Naive thymus-derived CD8-positive, alpha-beta T cell (primary cell): ENCODE data around the gene MTHFSD. TPM values are rescaled to one million over a fixed set of nuclear protein-coding genes. Genes with fewer than 3 reads are reported as not detected.
"Not testable (repeated sequence)": the region's sequence is repeated elsewhere in the genome, so short reads cannot be mapped to it uniquely, and the experiment has no call there.

Experiments used
- ATAC-seq, 2 donors: fragments of 150-1000 bp; cut with Tn5 transposase in 1 of 2; sonication (Bioruptor Pico), chemical (Tn5 transposase) in 1 of 2; 1 replicate in 1 of 2; 2 replicates in 1 of 2; pipeline ENCODE4 v1.10.0; 2021; ENCODE audit warnings: mild to moderate bottlenecking in 2 of 2, moderate library complexity in 2 of 2
- POLR2A ChIA-PET: fragments of 350-600 bp; sonication (Branson Sonifier 250); formaldehyde crosslinking; loops from one replicate; lab custom pipeline; 2021; ENCODE audit warnings: antibody characterized with exemption; lab: Charles Lee
- DNase-seq, 10 donors: peaks; one replicate each; pipeline versions ENCODE4 v3.0.0 to v3.0.0-alpha.2; 2020 to 2022
- H3K27ac Mint-ChIP-seq, 10 donors: one replicate each; pipeline ENCODE4 v1.8.0; 2020 to 2022; ENCODE audit warnings: mild to moderate bottlenecking in 10 of 10, mixed read lengths in 10 of 10, moderate library complexity in 4 of 10, inconsistent platforms in 1 of 10
- H3K27me3 Mint-ChIP-seq, 5 donors: one replicate each; pipeline ENCODE4 v1.8.0; 2021 to 2022; ENCODE audit warnings: mixed read lengths in 5 of 5
- H3K36me3 Mint-ChIP-seq, 3 donors: one replicate each; pipeline ENCODE4 v1.8.0; 2020 to 2022; ENCODE audit warnings: mixed read lengths in 3 of 3, mild to moderate bottlenecking in 2 of 3, inconsistent platforms in 1 of 3
- H3K4me1 Mint-ChIP-seq, 4 donors: one replicate each; pipeline ENCODE4 v1.8.0; 2021 to 2022; ENCODE audit warnings: mixed read lengths in 4 of 4
- H3K4me3 Mint-ChIP-seq, 10 donors: one replicate each; pipeline ENCODE4 v1.8.0; 2020 to 2022; ENCODE audit warnings: mild to moderate bottlenecking in 10 of 10, mixed read lengths in 10 of 10, moderate library complexity in 6 of 10, inconsistent platforms in 1 of 10
- H3K9me3 Mint-ChIP-seq, 9 donors: one replicate each; pipeline ENCODE4 v1.8.0; 2020 to 2022; ENCODE audit warnings: mixed read lengths in 9 of 9, mild to moderate bottlenecking in 3 of 9, inconsistent platforms in 1 of 9, moderate library complexity in 1 of 9
- polyA plus RNA-seq, 3 donors: library from polyadenylated mRNA; unstranded; fragments of 300-500 nt; fragmentation: Illumina TruSeq; gene quantifications; one replicate each; pipeline ENCODE4 v1.2.3, GENCODE V29; 2021
- total RNA-seq, 8 experiments: library from RNA in 2 of 8; stranded (reverse) in 2 of 8; gene quantifications; one replicate each; pipeline ENCODE4 v1.2.3 and lab custom pipeline; 2021 to 2026

Gene MTHFSD
- total and polyA plus RNA-seq, 5 experiments from 2014 or later: 9.8 to 41.6 (median 19.0) TPM

GRCh38 chr16:86593913-86594620 is 39.0 kb upstream of the MTHFSD start:
- Mint-ChIP-seq H3K4me1 (peaks cover 0 to 9% (median 8%) of the 10 kb centered on the region in 4 donors), H3K27me3 (peaks cover 22 to 55% (median 41%) of the 10 kb centered on the region in 5 donors), H3K4me3 (no peak overlapping the region), H3K9me3 (no peaks in the 10 kb centered on the region), H3K27ac (no peak overlapping the region), H3K36me3 (no peaks in the 10 kb centered on the region)
- DNase-seq (no peak), ATAC-seq (no peak)
- POLR2A ChIA-PET: no interaction called here

GRCh38 chr16:86591270-86591669 is 36.2 kb upstream of the MTHFSD start:
- Mint-ChIP-seq H3K27ac (no peak overlapping the region), H3K9me3 (no peaks in the 10 kb centered on the region), H3K4me3 (no peak overlapping the region), H3K4me1 (peaks cover 0 to 9% (median 8%) of the 10 kb centered on the region in 4 donors), H3K36me3 (no peaks in the 10 kb centered on the region), H3K27me3 (peaks cover 20 to 47% (median 28%) of the 10 kb centered on the region in 5 donors)
- DNase-seq (no peak), ATAC-seq (no peak)
- POLR2A ChIA-PET: no interaction called here

GRCh38 chr16:86590501-86591144 is 35.6 kb upstream of the MTHFSD start:
- no peaks in the 10 kb centered on the region for H3K36me3 Mint-ChIP-seq
- no peaks in the 10 kb centered on the region for H3K9me3 Mint-ChIP-seq
- no peak for ATAC-seq
- POLR2A ChIA-PET: no interaction called here
- H3K27ac Mint-ChIP-seq: no peak overlapping the region
- peaks cover 20 to 47% (median 28%) of the 10 kb centered on the region in 5 donors for H3K27me3 Mint-ChIP-seq
- DNase-seq: no peak
- H3K4me1 Mint-ChIP-seq: peaks cover 0 to 9% (median 8%) of the 10 kb centered on the region in 4 donors
- no peak overlapping the region for H3K4me3 Mint-ChIP-seq

- DNase-seq, H3K4me3 Mint-ChIP-seq, H3K27ac Mint-ChIP-seq, POLR2A ChIA-PET, ATAC-seq, H3K4me1 Mint-ChIP-seq, H3K9me3 Mint-ChIP-seq, H3K36me3 Mint-ChIP-seq: not testable (repeated sequence)
- peaks cover 13 to 42% (median 29%) of the 10 kb centered on the region in 5 donors for H3K27me3 Mint-ChIP-seq
These were observed 32.9 kb upstream of the MTHFSD start for GRCh38 chr16:86587955-86588354.

GRCh38 chr16:86587487-86587886 is 32.5 kb upstream of the MTHFSD start:
- ATAC-seq: no peak
- H3K9me3 Mint-ChIP-seq: no peaks in the 10 kb centered on the region
- no peak for DNase-seq
- H3K27ac Mint-ChIP-seq: no peak overlapping the region
- no peak overlapping the region for H3K4me3 Mint-ChIP-seq
- H3K36me3 Mint-ChIP-seq: no peaks in the 10 kb centered on the region
- H3K4me1 Mint-ChIP-seq: peaks cover 0 to 2% (median 0%) of the 10 kb centered on the region in 4 donors
- POLR2A ChIA-PET: no interaction called here
- peaks cover 12 to 40% (median 29%) of the 10 kb centered on the region in 5 donors for H3K27me3 Mint-ChIP-seq

GRCh38 chr16:86585821-86586611 is 31.0 kb upstream of the MTHFSD start:
- H3K4me1 Mint-ChIP-seq: no peaks in the 10 kb centered on the region
- peaks cover 9 to 38% (median 27%) of the 10 kb centered on the region in 5 donors for H3K27me3 Mint-ChIP-seq
- no peaks in the 10 kb centered on the region for H3K9me3 Mint-ChIP-seq
- DNase-seq: no peak
- no peak for ATAC-seq
- no peak overlapping the region for H3K4me3 Mint-ChIP-seq
- H3K27ac Mint-ChIP-seq: no peak overlapping the region
- no peaks in the 10 kb centered on the region for H3K36me3 Mint-ChIP-seq
- POLR2A ChIA-PET: no interaction called here

- H3K27ac Mint-ChIP-seq: peak overlapping the region in 1 of 10 donors; percentile 52
These were observed 30.0 kb upstream of the MTHFSD start for GRCh38 chr16:86584726-86585721.

GRCh38 chr16:86584071-86584685 is 29.1 kb upstream of the MTHFSD start:
- DNase-seq (no peak), ATAC-seq (no peak)
- H3K27me3 Mint-ChIP-seq: peaks cover 9 to 49% (median 31%) of the 10 kb centered on the region in 5 donors
- H3K4me3 Mint-ChIP-seq: no peak overlapping the region
- POLR2A ChIA-PET: no interaction called here
- H3K9me3 Mint-ChIP-seq: no peaks in the 10 kb centered on the region
- H3K36me3 Mint-ChIP-seq: no peaks in the 10 kb centered on the region
- peaks cover 0 to 2% (median 0%) of the 10 kb centered on the region in 4 donors for H3K4me1 Mint-ChIP-seq
- no peak overlapping the region for H3K27ac Mint-ChIP-seq

More at GRCh38 chr16:86584726-86585721, 30.0 kb upstream of the MTHFSD start:
- ATAC-seq: no peak
- Mint-ChIP-seq H3K4me3 (no peak overlapping the region), H3K27me3 (peaks cover 12 to 41% (median 33%) of the 10 kb centered on the region in 5 donors), H3K4me1 (no peaks in the 10 kb centered on the region), H3K36me3 (no peaks in the 10 kb centered on the region), H3K9me3 (no peaks in the 10 kb centered on the region)
- POLR2A ChIA-PET: no interaction called here
- no peak for DNase-seq

GRCh38 chr16:86581458-86581857 is 26.4 kb upstream of the MTHFSD start:
- Mint-ChIP-seq H3K27ac (no peak overlapping the region), H3K9me3 (no peaks in the 10 kb centered on the region), H3K4me1 (peaks cover 6 to 8% (median 7%) of the 10 kb centered on the region in 4 donors), H3K4me3 (no peak overlapping the region), H3K27me3 (peaks cover 17 to 74% (median 46%) of the 10 kb centered on the region in 5 donors), H3K36me3 (peaks cover 0 to 2% (median 0%) of the 10 kb centered on the region in 3 donors)
- POLR2A ChIA-PET: no interaction called here
- DNase-seq: no peak
- ATAC-seq: no peak

- ATAC-seq: no peak
These were observed 25.7 kb upstream of the MTHFSD start for GRCh38 chr16:86580791-86581170.

GRCh38 chr16:86580063-86580790 is 25.2 kb upstream of the MTHFSD start:
- Mint-ChIP-seq H3K36me3 (peaks cover 0 to 2% (median 0%) of the 10 kb centered on the region in 3 donors), H3K9me3 (no peaks in the 10 kb centered on the region), H3K27me3 (peaks cover 18 to 79% (median 54%) of the 10 kb centered on the region in 5 donors), H3K4me1 (peaks cover 10 to 14% (median 12%) of the 10 kb centered on the region in 4 donors), H3K27ac (no peak overlapping the region), H3K4me3 (no peak overlapping the region)
- POLR2A ChIA-PET: no interaction called here
- ATAC-seq: no peak
- DNase-seq: no peak

More at GRCh38 chr16:86580791-86581170, 25.7 kb upstream of the MTHFSD start:
- Mint-ChIP-seq H3K27me3 (peaks cover 20 to 81% (median 50%) of the 10 kb centered on the region in 5 donors), H3K4me1 (peaks cover 10 to 12% (median 11%) of the 10 kb centered on the region in 4 donors), H3K9me3 (no peaks in the 10 kb centered on the region), H3K36me3 (peaks cover 0 to 2% (median 0%) of the 10 kb centered on the region in 3 donors), H3K4me3 (no peak overlapping the region), H3K27ac (no peak overlapping the region)
- no peak for DNase-seq
- POLR2A ChIA-PET: no interaction called here
